Mammary epithelial cell (primary cell): ENCODE results near the gene FLACC1.

Experiments
- EZH2 ChIP-seq: IDR thresholded peaks from 2 replicates; pipeline ENCODE4 v1.6.1; 2012; ENCODE audit warnings: low read length, inconsistent platforms, borderline replicate concordance
- TF ChIP-seq, protein P1 (sequence below), 2 donors: IDR thresholded peaks in 1 of 2; conservative IDR thresholded peaks in 1 of 2; 2 replicates each; pipeline ENCODE4 v1.5.1; 2011 to 2012; ENCODE audit warnings: inconsistent platforms in 2 of 2, low read length in 2 of 2, mild to moderate bottlenecking in 2 of 2, control low read depth in 1 of 2, low read depth in 1 of 2; ENCODE audit not compliant: insufficient read depth in 1 of 2; ENCODE audit errors: extremely low read depth in 1 of 2

DNA sequence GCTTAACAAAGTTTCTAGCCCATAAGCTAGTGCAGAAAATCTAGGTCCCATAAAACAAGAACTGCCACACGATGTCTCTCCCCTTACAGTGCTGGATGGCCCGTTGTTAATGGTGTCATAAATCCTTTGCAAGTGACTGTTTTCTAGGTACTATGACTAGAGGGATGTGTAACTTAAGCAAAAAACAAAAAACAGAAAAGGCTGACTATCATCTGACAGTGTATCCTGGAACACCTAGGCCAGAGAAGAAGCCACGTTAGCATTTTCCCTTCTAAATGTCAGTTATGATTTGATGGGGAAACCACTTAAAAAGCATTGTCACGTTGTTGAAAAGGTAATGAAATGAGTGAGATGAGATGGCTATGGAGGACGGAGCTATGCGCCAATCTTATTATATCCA is 94.4 kb downstream of the FLACC1 start:
- TF ChIP-seq EZH2 = no peak
- TF ChIP-seq, protein P1, sequence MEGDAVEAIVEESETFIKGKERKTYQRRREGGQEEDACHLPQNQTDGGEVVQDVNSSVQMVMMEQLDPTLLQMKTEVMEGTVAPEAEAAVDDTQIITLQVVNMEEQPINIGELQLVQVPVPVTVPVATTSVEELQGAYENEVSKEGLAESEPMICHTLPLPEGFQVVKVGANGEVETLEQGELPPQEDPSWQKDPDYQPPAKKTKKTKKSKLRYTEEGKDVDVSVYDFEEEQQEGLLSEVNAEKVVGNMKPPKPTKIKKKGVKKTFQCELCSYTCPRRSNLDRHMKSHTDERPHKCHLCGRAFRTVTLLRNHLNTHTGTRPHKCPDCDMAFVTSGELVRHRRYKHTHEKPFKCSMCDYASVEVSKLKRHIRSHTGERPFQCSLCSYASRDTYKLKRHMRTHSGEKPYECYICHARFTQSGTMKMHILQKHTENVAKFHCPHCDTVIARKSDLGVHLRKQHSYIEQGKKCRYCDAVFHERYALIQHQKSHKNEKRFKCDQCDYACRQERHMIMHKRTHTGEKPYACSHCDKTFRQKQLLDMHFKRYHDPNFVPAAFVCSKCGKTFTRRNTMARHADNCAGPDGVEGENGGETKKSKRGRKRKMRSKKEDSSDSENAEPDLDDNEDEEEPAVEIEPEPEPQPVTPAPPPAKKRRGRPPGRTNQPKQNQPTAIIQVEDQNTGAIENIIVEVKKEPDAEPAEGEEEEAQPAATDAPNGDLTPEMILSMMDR (conservative IDR thresholded peaks at IDR 0.05 in 1 of 2, IDR thresholded peaks at IDR 0.05 in 1 of 2; ENCODE audit: extremely low read depth in 1 of 2, insufficient read depth in 1 of 2, low read depth in 1 of 2, low read length in 2 of 2) = no peak
